MM.1S (cell line): ENCODE measurements around the gene MRPL28.

Experiments used
- DNase-seq: peaks from one replicate; pipeline ENCODE4 v3.0.0-alpha.2; 2015
- H2AFZ ChIP-seq: fragments of 300-600 bp; sonication (generic); 2 replicates; pipeline ENCODE4 v1.6.0; 2016; ENCODE audit warnings: antibody characterized with exemption, low read length
- H3F3A ChIP-seq: fragments of 300-600 bp; sonication (generic); 2 replicates; pipeline ENCODE4 v1.6.1; 2016; ENCODE audit warnings: mild to moderate bottlenecking, antibody characterized with exemption, low read length, moderate library complexity, mixed read lengths; ENCODE audit not compliant: insufficient read depth
- H3K27ac ChIP-seq: fragments of 300-600 bp; sonication (generic); 2 replicates; pipeline ENCODE4 v1.5.1; 2016; ENCODE audit warnings: mild to moderate bottlenecking, low read length
- H3K27me3 ChIP-seq: fragments of 300-600 bp; sonication (generic); replicated peaks from 2 replicates; pipeline ENCODE4 v1.6.0; 2016; ENCODE audit warnings: low read length; ENCODE audit not compliant: insufficient read depth
- H3K36me3 ChIP-seq: fragments of 300-600 bp; sonication (generic); replicated peaks from 2 replicates; pipeline ENCODE4 v1.6.1; 2016; ENCODE audit warnings: mild to moderate bottlenecking, low read length, mixed read lengths; ENCODE audit not compliant: insufficient read depth
- H3K4me1 ChIP-seq: fragments of 300-600 bp; sonication (generic); 2 replicates; pipeline ENCODE4 v1.6.1; 2016; ENCODE audit warnings: low read length, mixed read lengths
- H3K4me2 ChIP-seq: fragments of 300-600 bp; sonication (generic); 2 replicates; pipeline ENCODE4 v1.6.0; 2016; ENCODE audit warnings: low read depth, low read length
- H3K4me3 ChIP-seq: fragments of 300-600 bp; sonication (generic); 2 replicates; pipeline ENCODE4 v1.5.1; 2016; ENCODE audit warnings: low read length, mixed read lengths
- H3K79me2 ChIP-seq: fragments of 300-600 bp; sonication (generic); 2 replicates; pipeline ENCODE4 v1.6.1; 2016; ENCODE audit warnings: mixed run types, low read length, mixed read lengths
- H3K9ac ChIP-seq: fragments of 300-600 bp; sonication (generic); 2 replicates; pipeline ENCODE4 v1.6.1; 2016; ENCODE audit warnings: low read length, mixed read lengths
- H3K9me2 ChIP-seq: fragments of 300-600 bp; sonication (generic); replicated peaks from 2 replicates; pipeline ENCODE4 v1.6.1; 2016; ENCODE audit warnings: mild to moderate bottlenecking, low read length, mixed read lengths; ENCODE audit not compliant: insufficient read depth
- H3K9me3 ChIP-seq: fragments of 300-600 bp; sonication (generic); replicated peaks from 2 replicates; pipeline ENCODE4 v1.6.1; 2016; ENCODE audit warnings: mild to moderate bottlenecking, low read length, mixed read lengths; ENCODE audit not compliant: insufficient read depth
- H4K20me1 ChIP-seq: fragments of 300-600 bp; sonication (generic); 2 replicates; pipeline ENCODE4 v1.6.1; 2016; ENCODE audit warnings: mild to moderate bottlenecking, low read length, moderate library complexity, mixed read lengths; ENCODE audit not compliant: insufficient read depth
- EZH2 ChIP-seq: fragments of 300-600 bp; sonication (generic); optimal IDR thresholded peaks from 2 replicates; pipeline ENCODE3; 2017; ENCODE audit warnings: low read depth, mild to moderate bottlenecking, antibody characterized with exemption, low read length, mixed read lengths
- EZH2phosphoT487 ChIP-seq: fragments of 300-600 bp; sonication (generic); IDR thresholded peaks from 2 replicates; pipeline ENCODE4 v1.6.1; 2018; ENCODE audit warnings: antibody characterized with exemption, low read length
- TF ChIP-seq, protein P1 (sequence below): fragments of 300-600 bp; sonication (generic); IDR thresholded peaks from 2 replicates; pipeline ENCODE4 v1.5.1; 2016; ENCODE audit warnings: antibody characterized with exemption, low read length, mixed read lengths

The MRPL28 gene

DNA sequence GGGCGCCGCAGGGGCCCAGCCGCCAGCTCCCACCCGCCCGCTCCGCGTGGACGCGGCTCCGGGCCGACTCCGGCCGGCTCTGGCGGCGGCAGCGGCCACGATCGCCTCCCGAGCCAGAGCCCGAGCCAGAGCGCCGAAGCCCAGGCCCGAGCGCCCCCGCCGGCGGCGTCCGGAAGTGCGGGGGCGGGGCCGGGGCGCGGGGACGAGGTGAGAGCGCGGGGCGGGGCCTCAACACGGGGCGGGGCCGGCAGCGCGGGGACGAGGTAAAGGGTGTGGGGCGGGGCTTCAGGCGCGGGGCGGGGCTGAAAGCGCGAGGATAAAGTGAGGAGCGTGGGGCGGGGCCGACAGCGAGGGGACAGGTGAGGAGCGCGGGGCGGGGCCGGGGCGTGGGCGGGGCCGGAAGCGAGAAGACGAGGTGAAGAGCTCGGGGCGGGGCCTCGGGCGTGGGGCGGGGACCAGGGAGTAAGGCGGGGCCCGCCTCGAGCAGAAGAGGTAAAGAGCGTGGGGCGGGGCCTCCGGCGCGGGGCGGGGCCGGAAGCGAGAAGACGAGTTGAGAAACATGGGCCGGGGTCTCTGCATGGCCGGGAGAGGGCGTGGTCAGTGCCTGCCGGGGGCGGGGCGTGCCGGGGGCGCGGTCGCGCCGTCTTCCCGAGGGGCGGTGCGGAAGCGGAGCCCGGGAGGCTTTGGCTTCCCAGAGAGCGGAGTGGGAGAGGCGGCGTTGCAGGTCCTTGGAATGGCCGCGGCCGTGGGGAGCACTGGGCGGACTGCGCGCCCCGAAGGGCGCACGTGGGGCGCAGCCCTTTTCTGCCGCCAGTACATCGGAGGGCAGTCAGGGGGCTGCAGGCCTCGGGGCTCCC is 17.6 kb downstream of the MRPL28 start, which contains the start of gene AXIN1:
Gene AXIN1 (minus strand): TSS at position 177 of the 857 bp plus-strand sequence. CDS start 5,698 bp downstream, outside the sequence.
- H3K36me3 ChIP-seq, result 0 out of 2 replicates have a peak, but pooled peaks cover 4% of the 10 kb centered on the region
- H3K27ac ChIP-seq, result no peak within 1 kb of the TSS
- DNase-seq, result peak; percentile 98
- peak within 1 kb of the TSS; percentile 48; the same call in 1 of the 2 replicates for H2AFZ ChIP-seq
- no peaks in the 10 kb centered on the region; the same call in 1 of the 2 replicates for H3K4me1 ChIP-seq
- H3K9me3 ChIP-seq, result no peaks in the 10 kb centered on the region
- no peaks in the 10 kb centered on the region for H3K9me2 ChIP-seq
- H3K4me2 ChIP-seq, result peak within 1 kb of the TSS; percentile 82
- peaks cover 40% of the 10 kb centered on the region for H3K79me2 ChIP-seq
- no peaks in the 10 kb centered on the region for H4K20me1 ChIP-seq
- no peaks in the 10 kb centered on the region; the same call in 1 of the 2 replicates for H3K27me3 ChIP-seq
- TF ChIP-seq EZH2phosphoT487, result no peak
- TF ChIP-seq, protein P1, sequence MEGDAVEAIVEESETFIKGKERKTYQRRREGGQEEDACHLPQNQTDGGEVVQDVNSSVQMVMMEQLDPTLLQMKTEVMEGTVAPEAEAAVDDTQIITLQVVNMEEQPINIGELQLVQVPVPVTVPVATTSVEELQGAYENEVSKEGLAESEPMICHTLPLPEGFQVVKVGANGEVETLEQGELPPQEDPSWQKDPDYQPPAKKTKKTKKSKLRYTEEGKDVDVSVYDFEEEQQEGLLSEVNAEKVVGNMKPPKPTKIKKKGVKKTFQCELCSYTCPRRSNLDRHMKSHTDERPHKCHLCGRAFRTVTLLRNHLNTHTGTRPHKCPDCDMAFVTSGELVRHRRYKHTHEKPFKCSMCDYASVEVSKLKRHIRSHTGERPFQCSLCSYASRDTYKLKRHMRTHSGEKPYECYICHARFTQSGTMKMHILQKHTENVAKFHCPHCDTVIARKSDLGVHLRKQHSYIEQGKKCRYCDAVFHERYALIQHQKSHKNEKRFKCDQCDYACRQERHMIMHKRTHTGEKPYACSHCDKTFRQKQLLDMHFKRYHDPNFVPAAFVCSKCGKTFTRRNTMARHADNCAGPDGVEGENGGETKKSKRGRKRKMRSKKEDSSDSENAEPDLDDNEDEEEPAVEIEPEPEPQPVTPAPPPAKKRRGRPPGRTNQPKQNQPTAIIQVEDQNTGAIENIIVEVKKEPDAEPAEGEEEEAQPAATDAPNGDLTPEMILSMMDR, result peak; percentile 21
- peak within 1 kb of the TSS; percentile 75 for H3K4me3 ChIP-seq
- peak within 1 kb of the TSS; percentile 74 for H3K9ac ChIP-seq
- H3F3A ChIP-seq, result no peaks in the 10 kb centered on the region

DNA sequence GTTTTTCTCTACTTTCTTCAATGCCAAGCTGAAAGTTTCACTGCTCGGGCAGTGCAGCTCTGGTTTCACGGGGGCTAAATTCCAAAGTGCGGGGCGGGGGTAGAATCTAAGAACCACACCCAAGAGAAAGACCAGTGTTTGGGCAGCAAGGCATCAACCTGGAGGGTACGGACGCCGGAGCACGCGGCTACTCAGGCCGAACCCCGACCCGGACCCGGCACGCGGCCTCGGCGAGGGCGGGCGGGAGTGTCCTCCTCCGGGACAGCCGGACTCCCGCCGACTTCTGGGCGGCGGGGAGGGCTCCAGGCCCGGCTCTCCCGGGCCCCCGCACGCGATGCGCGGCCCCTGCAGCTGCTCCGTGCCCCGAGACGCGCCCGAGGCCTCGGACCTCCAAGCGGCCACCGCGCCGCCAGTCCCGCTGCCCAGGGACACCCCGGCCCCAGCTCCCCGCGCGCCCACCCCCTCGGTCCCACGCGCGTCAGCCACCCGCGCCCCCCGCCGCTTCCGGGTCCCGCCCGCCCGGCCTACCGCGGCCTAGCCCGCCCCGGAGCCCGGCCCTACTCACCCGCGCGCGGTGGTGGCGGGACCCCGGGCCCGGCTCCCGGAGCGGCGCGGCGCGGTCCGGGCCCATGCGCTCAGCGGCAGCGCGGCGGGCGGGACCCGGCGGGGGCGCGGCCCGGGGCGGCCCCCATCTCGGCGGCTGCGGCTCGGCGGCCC is 18.4 kb downstream of the MRPL28 start:
- Histone ChIP-seq H3K36me3 (0 out of 2 replicates have a peak, but pooled peaks cover 4% of the 10 kb centered on the region), H3K27ac (no peak overlapping the region), H3K4me2 (peak overlapping the region; percentile 82), H3K4me3 (peak overlapping the region; percentile 75), H3K9me2 (no peaks in the 10 kb centered on the region), H4K20me1 (no peaks in the 10 kb centered on the region), H3K79me2 (peaks cover 48% of the 10 kb centered on the region), H2AFZ (peak overlapping the region; percentile 48; the same call in 1 of the 2 replicates), H3K4me1 (no peaks in the 10 kb centered on the region; the same call in 1 of the 2 replicates), H3K9me3 (no peaks in the 10 kb centered on the region), H3F3A (no peaks in the 10 kb centered on the region), H3K9ac (peak overlapping the region; percentile 74), H3K27me3 (no peaks in the 10 kb centered on the region; the same call in 1 of the 2 replicates)
- peak; percentile 14 for DNase-seq
- TF ChIP-seq EZH2phosphoT487 (no peak), EZH2 (no peak)
- TF ChIP-seq, protein P1, result no peak

DNA sequence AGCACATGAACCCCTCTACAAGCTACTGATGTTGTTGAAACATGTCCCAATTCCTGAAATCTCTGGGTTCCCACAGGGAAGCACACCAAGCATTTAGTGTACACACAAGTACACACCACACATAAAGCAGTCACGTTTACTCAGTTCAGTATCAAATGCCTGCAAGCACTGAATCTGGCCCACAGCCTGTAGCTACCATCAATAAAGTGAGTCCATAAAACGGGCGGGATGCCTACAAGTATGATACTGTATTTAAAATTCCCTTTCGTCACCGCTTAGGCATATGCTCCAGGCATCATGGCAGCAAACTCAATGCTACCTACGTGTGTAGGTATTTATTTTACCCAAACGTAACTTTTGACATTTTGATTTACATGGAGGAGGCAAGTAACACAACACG is 20.1 kb downstream of the MRPL28 start:
- no peaks in the 10 kb centered on the region for H3F3A ChIP-seq
- H3K4me3 ChIP-seq, result no peak overlapping the region
- no peak overlapping the region for H3K4me2 ChIP-seq
- H3K27me3 ChIP-seq, result no peaks in the 10 kb centered on the region
- no peak overlapping the region for H2AFZ ChIP-seq
- H3K4me1 ChIP-seq, result no peaks in the 10 kb centered on the region; the same call in 1 of the 2 replicates
- TF ChIP-seq EZH2phosphoT487 (no peak), EZH2 (no peak)
- TF ChIP-seq, protein P1, result no peak
- no peaks in the 10 kb centered on the region for H3K9me3 ChIP-seq
- peaks cover 65% of the 10 kb centered on the region for H3K79me2 ChIP-seq
- no peak overlapping the region for H3K9ac ChIP-seq
- 0 out of 2 replicates have a peak, but pooled peaks cover 7% of the 10 kb centered on the region for H3K36me3 ChIP-seq
- H4K20me1 ChIP-seq, result no peaks in the 10 kb centered on the region
- no peaks in the 10 kb centered on the region for H3K9me2 ChIP-seq
- H3K27ac ChIP-seq, result no peak overlapping the region
- DNase-seq, result no peak
